Midbrain (tissue), 1 donor: Measurements from ENCODE around the gene HTRA1.
A peak's percentile ranks its signal among the peaks of the same experiment; 100 is the strongest.

Experiments used
- DNase-seq: peaks from one replicate; lab custom pipeline; 2025; lab: John Stamatoyannopoulos, UW

HTRA1 gene

GRCh38 chr10:122516734-122517133 is 55.4 kb downstream of the HTRA1 start:
- DNase-seq = peak; percentile 13

GRCh38 chr10:122519144-122519543 is 57.8 kb downstream of the HTRA1 start:
- DNase-seq = no peak

- DNase-seq = no peak
Observed at GRCh38 chr10:122519873-122520272, 58.5 kb downstream of the HTRA1 start.

DNA sequence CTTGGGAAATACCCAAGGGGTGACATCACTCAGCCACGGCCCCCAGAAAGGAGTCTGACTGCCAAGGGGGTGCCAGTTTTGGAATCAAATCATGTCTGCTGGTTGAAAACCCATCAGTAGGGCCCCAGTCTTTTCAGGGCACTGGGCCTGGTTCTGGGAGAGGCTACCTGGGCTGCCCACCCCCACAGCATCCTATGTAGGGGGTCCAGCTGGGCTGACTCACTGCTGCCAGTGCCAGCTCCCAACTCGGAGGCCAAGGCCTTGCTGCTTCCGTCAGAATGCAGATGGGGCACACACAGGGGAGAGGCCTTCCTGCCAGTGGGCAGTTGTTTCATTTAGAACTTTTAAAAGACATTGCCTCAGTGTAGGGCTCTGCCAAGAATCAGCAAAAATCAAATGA is 59.7 kb downstream of the HTRA1 start:
- peak; percentile 14 for DNase-seq

- DNase-seq = no peak
Observed at GRCh38 chr10:122524811-122525210, 63.5 kb downstream of the HTRA1 start.

GRCh38 chr10:122525788-122526187 is 64.4 kb downstream of the HTRA1 start:
- DNase-seq = no peak

DNA sequence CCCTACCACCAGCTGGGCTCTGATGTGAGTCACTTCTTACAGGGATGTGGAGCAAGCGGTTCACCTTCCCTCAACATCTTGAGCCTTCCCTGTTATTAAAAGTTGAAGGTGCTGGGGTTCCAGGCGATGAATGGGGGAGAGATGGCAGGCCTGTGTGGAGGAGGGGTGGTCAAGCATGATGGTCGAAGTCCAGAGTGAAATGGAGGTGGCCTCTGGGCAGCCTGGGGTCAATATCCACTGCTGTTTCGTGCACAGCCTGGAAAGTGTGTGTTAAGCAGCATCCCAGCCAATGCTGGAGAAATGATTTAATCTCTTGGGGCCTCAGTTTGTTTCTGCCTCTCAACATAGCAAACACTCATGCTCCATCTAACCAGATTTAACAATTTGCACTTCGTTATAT is 65.5 kb downstream of the HTRA1 start:
- DNase-seq = no peak

DNA sequence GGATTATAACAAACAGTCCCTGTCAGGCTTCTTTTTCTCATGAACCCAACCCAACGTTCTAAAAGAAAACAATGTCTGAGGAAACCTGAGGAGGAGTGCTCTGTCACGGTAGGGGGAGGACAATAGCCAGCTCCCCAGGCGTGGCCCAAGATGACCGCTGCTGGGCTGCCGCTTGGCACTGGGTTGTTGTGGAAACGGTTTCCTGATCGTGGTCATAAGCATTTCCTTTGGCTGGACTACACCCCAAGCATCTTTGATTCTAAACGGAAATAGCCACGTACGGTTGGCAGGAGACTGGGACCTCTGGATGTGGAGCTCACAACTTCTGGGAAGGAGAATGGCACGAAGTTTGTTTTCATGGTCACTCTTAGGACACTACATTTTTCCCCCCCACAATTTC is 68.8 kb downstream of the HTRA1 start:
- DNase-seq = no peak

DNA sequence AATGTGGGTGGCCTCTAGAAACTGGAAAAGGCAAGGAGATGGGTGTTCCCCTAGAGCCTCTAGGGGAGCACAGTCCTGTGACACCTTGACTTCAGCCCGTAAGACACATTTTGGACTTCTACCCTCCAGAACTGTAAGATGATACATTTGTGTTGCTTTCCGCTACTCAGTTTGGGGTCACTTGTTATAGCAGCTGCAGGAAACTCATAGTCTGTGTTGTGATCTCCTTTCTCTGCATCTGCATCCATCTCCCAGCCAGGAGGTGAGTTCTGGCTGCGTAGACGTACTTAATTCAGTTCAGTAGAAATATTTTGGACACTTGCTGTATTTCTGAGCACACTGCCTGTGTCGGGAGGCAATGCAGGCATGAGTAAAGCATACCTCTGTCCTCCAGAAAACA is 69.9 kb downstream of the HTRA1 start:
- no peak for DNase-seq

GRCh38 chr10:122531939-122532338 is 70.6 kb downstream of the HTRA1 start:
- no peak for DNase-seq

DNA sequence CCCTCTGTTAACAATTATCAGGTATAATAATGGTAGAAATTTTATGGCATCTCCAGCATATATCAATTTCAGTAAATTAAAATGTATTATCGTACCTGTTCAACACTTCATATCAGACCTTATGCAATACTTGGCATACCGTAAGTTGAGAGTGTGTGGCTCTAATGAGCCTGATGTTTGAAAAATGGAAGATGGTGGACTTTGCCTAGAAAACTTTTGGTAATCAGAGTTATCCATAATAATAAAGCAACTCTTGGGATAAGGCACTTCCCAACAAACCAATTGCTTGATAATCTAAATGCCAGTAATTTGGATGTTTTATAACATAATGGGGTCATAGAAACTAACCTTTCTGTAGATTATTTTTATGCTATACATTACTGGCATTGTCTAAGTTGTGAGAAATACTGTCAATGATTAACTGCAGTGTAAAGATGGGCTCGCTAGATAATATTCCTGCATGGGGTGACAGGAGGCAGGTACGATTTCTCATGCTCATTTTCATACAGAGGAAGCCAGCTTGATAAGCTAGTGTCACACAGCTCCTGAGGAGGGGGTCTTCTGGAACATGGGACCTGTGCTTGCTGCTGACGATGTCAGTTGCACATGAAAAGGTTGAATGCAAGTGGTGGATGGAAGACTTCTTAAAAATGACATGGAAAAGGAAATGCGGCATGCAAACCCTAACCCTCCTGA is 71.4 kb downstream of the HTRA1 start:
- DNase-seq = no peak

DNA sequence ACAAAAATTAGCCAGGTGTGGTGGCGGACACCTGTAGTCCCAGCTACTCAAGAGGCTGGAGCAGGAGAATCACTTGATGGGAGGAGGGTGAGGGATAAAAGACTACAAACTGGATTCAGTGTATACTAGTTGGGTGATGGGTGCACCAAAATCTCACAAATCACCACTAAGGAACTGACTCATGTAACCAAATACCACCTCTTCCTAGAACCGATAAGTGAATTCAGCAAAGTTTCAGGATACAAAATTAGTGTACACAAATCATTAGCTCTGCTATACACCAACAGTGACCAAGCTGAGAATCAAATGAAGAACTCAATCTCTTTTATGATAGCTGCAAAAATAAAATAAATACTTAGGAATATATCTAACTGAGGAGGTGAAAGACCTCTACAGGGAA is 76.2 kb downstream of the HTRA1 start:
- no peak for DNase-seq

GRCh38 chr10:122541541-122542002 is 80.2 kb downstream of the HTRA1 start:
- DNase-seq = no peak

DNA sequence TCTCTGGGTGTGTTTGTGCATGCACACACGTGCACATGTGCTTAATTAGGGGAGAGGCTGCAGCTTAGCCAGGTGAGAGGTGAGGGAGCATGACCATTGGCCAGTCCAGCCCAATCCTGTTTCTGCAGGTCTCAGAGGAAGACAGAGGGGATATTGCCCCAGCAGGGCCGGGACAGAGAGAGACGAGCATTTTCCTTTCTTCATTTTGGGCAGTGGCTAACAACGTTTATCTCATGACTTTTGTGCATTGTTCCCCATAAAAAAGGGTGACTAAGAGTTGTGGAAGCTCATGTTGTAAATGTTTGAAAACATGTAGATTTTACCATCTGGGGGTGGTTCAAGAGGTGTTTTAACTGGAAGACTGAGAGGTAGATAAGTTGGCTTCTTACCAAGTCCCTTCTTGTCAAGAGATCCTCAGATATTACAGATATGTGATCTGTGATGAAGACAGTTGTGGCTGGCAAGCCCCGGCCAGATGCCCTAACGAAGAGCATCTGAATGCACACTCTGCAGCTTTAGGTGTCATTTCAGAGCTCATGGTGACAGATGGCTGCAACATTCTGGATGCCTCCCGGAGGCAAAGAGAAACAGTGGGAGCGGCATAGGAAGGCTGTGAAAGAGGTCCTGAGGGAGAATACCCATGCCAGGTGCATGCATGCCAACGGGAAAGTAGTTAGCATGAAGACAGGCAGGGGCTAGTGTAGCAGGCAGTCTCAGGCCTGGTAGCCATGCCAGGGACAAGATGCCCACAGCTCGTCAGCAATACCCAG is 82.5 kb downstream of the HTRA1 start:
- DNase-seq = no peak

GRCh38 chr10:122544493-122544892 is 83.1 kb downstream of the HTRA1 start:
- DNase-seq = no peak

- no peak for DNase-seq
Observed at GRCh38 chr10:122546242-122546641, 84.9 kb downstream of the HTRA1 start.

DNA sequence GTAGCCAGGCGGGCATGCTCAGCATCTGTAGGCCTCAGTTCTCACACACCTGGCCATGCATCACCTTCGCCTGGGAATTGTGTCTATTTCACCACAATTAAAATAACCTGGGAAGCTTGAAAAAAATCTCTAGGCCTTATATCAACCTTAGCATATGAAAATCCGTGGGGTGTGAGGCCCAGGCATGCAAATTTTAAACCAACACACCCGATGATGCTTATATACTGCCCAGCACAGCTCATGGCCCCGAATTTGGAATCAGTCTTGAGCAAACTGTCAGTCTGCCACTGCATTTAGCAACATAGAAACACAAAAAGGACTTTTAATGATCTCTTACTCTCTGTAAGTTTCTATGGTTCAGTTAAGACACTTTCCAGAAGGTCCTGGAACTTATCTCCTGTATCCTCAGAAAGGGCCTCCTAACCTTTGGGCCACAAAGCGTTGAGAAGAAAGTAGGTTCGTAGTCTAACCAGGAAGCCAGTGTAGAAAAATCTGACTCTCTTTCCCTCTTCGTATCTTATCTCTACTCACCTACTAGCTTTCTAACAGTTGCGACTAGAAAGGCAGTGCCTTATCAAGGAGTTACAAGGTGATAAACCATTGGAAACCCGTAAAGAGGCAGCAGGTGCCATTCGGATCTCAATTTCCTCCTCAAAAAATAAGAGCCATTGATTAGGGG is 87.2 kb downstream of the HTRA1 start:
- DNase-seq = no peak

DNA sequence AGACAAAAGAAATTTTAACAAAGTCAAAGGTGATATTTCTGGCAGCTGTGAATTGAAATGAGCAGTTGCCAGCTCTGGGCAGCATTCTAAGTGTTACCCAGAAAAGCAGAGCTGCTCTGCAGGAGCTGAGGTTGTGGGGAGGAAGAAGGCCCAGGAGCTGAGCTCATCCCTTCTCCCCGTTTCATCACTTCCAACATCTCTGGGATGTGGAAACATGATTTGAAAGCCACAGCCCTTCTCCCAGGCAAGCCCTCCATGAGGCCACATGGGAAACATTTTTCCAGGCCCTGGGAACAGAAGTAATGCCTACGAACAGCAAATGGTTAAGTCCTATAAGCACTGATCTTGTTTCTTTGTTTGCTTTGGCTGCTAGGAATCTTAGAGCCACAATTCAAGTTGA is 88.3 kb downstream of the HTRA1 start:
- DNase-seq = no peak

DNA sequence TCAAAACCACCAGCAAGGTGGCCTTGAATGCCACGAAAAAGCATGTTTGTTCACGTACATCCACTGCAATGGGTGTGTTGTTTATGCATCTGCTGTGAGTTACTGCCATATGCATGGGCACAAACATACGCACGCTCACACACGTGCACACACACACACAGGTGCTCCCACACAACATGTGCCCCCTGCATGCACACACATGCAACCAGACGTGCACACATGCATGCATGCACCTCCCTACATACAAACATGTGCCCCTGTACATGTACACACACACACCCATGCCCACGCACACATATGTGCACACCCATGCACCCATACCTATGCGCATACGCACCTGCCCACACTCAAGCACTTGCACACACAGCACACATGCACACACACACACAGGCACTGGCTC is 89.1 kb downstream of the HTRA1 start:
- no peak for DNase-seq

DNA sequence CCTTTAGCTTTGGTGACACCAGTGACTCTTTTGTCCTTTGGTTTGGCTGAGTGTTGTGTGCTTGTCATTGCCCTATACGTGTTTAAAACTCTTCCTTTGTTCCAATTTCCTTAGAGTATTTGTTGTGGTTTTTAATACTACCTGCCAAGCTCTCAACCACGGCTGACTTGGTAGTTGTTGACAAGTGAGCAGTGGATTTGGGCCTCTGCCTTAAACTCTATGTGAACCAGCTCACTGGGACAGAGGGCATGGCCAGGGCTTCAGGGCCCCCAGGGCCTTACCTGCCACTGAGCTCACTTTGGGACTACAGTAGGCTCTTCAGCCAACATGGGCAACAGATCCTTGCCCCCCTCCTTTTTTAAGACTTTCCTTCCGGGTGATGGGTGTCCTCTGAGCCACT is 89.6 kb downstream of the HTRA1 start:
- DNase-seq = no peak

DNA sequence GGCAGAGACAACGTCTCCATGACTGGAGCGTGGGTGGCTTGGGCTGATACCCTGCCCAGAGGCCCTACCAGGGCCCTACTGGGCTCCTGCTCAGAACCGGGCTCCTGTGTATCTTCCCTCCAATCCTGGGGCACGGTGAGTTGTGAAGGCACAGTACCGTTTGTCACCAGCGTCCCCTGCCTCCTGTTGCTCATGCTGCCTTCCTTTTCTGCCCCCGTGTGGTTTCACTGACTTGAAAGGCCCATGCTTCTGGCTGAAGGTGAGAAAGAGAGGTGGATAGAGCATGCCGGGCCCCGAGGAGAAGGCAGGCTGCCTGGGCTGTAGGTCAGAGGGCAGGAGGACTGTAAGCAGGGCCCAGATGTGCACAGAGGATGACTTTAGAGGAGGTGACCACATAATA is 90.1 kb downstream of the HTRA1 start:
- no peak for DNase-seq

DNA sequence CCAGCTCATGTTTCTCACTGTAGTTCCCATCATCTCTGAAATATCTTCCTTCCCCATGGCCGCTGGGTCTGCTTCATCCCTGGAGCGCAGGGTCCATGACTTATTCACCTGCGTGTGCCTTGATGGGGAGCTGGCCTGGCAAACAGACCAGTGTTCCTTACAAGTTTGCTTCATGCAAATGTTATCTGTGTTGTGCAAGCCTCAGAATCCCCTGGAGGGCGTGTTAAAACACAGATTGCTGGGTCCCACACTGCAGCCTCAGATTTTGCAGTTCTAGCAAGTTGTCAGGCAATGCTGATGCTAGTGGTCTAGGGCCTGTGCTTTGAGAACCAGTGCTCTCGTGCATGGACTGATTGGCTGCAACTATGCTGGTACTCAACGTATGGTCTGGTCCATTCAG is 92.0 kb downstream of the HTRA1 start:
- DNase-seq = no peak
